Loucy (cell line): ENCODE data around the gene ILK.

Source experiments
- H2AFZ ChIP-seq: fragments of 200-600 bp; sonication (generic); 2 replicates; pipeline ENCODE4 v1.6.0; 2016; ENCODE audit warnings: antibody characterized with exemption, mild to moderate bottlenecking, low read length, moderate library complexity
- H3F3A ChIP-seq: fragments of 200-600 bp; 2 replicates; pipeline ENCODE4 v1.6.0; 2016; ENCODE audit warnings: antibody characterized with exemption, low read depth, mild to moderate bottlenecking
- H3K27me3 ChIP-seq: fragments of 200-600 bp; sonication (generic); 2 replicates; pipeline ENCODE4 v1.6.1; 2014; ENCODE audit warnings: low read length, mild to moderate bottlenecking; ENCODE audit not compliant: insufficient read depth, poor library complexity, severe bottlenecking
- H3K36me3 ChIP-seq: fragments of 200-600 bp; sonication (generic); 2 replicates; pipeline ENCODE4 v1.6.1; 2016; ENCODE audit warnings: low read length; ENCODE audit not compliant: insufficient read depth
- H3K4me1 ChIP-seq: fragments of 200-600 bp; sonication (generic); 2 replicates; pipeline ENCODE4 v1.5.1; 2014; ENCODE audit warnings: low read length, mild to moderate bottlenecking; ENCODE audit not compliant: insufficient read depth, poor library complexity, severe bottlenecking
- H3K4me2 ChIP-seq: fragments of 200-600 bp; sonication (generic); 2 replicates; pipeline ENCODE4 v1.6.0; 2014; ENCODE audit warnings: antibody characterized with exemption, low read length, low read depth, mild to moderate bottlenecking; ENCODE audit not compliant: poor library complexity, severe bottlenecking
- H3K4me3 ChIP-seq: fragments of 200-600 bp; sonication (generic); 2 replicates; pipeline ENCODE4 v1.5.1; 2014; ENCODE audit warnings: low read length, mild to moderate bottlenecking, mixed read lengths; ENCODE audit not compliant: poor library complexity, severe bottlenecking
- H3K79me2 ChIP-seq: fragments of 200-600 bp; sonication (generic); 2 replicates; pipeline ENCODE4 v1.6.1; 2014; ENCODE audit warnings: low read length; ENCODE audit not compliant: insufficient read depth
- H3K9ac ChIP-seq: fragments of 200-600 bp; sonication (generic); 2 replicates; pipeline ENCODE4 v1.6.0; 2014; ENCODE audit warnings: mild to moderate bottlenecking, low read depth, low read length, moderate library complexity; ENCODE audit not compliant: poor library complexity, severe bottlenecking
- H3K9me2 ChIP-seq: fragments of 200-600 bp; sonication (generic); replicated peaks from 2 replicates; pipeline ENCODE4 v1.6.1; 2016; ENCODE audit warnings: low read depth, low read length, mixed read lengths
- H3K9me3 ChIP-seq: fragments of 200-600 bp; sonication (generic); 2 replicates; pipeline ENCODE4 v1.6.1; 2014; ENCODE audit warnings: mild to moderate bottlenecking, antibody characterized with exemption, low read length, low read depth; ENCODE audit not compliant: insufficient read depth
- H4K20me1 ChIP-seq: fragments of 200-600 bp; sonication (generic); 2 replicates; pipeline ENCODE4 v1.6.0; 2014; ENCODE audit warnings: antibody characterized with exemption, low read length, mild to moderate bottlenecking; ENCODE audit not compliant: insufficient read depth, poor library complexity, severe bottlenecking
- EZH2phosphoT487 ChIP-seq: fragments of 200-600 bp; IDR thresholded peaks from 2 replicates; pipeline ENCODE4 v1.6.1; 2018; ENCODE audit warnings: antibody characterized with exemption, mild to moderate bottlenecking, moderate library complexity, borderline replicate concordance
- TF ChIP-seq, protein P1 (sequence below): fragments of 200-600 bp; sonication (generic); conservative IDR thresholded peaks from 2 replicates; pipeline ENCODE4 v1.5.1; 2014; ENCODE audit warnings: mild to moderate bottlenecking, antibody characterized with exemption, low read length

Gene ILK

DNA sequence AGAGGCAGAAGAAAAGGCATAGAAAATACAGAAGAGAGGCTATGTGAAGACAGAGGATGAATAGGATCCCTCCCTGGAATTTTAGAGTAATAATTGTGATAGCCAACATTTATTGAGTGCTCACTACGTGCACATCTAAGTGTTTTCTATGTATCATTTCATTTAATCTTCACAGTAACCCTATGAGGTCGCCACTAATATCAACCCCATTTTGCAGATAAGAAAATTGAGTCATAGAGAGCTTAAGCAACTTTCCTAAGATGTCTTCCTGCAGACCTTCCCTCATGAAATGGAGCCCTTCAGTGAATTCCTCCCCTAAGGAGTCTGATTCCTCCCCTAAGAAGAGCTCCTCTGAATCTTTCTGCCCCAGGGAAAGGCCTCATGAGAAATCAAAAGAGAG is 38.2 kb upstream of the ILK start:
- H3K4me3 ChIP-seq, result no peak overlapping the region
- no peaks in the 10 kb centered on the region for H3K27me3 ChIP-seq
- no peak overlapping the region for H3K9ac ChIP-seq
- H2AFZ ChIP-seq, result no peak overlapping the region
- no peaks in the 10 kb centered on the region for H3F3A ChIP-seq
- no peaks in the 10 kb centered on the region for H3K79me2 ChIP-seq
- H3K4me2 ChIP-seq, result no peak overlapping the region
- TF ChIP-seq, protein P1, sequence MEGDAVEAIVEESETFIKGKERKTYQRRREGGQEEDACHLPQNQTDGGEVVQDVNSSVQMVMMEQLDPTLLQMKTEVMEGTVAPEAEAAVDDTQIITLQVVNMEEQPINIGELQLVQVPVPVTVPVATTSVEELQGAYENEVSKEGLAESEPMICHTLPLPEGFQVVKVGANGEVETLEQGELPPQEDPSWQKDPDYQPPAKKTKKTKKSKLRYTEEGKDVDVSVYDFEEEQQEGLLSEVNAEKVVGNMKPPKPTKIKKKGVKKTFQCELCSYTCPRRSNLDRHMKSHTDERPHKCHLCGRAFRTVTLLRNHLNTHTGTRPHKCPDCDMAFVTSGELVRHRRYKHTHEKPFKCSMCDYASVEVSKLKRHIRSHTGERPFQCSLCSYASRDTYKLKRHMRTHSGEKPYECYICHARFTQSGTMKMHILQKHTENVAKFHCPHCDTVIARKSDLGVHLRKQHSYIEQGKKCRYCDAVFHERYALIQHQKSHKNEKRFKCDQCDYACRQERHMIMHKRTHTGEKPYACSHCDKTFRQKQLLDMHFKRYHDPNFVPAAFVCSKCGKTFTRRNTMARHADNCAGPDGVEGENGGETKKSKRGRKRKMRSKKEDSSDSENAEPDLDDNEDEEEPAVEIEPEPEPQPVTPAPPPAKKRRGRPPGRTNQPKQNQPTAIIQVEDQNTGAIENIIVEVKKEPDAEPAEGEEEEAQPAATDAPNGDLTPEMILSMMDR, result no peak
- no peak for TF ChIP-seq EZH2phosphoT487
- no peaks in the 10 kb centered on the region for H3K4me1 ChIP-seq
- no peaks in the 10 kb centered on the region for H3K9me3 ChIP-seq
- H3K36me3 ChIP-seq, result no peaks in the 10 kb centered on the region
- no peaks in the 10 kb centered on the region for H4K20me1 ChIP-seq
- H3K9me2 ChIP-seq, result no peaks in the 10 kb centered on the region

- Histone ChIP-seq H4K20me1 (no peaks in the 10 kb centered on the region), H2AFZ (no peak overlapping the region), H3K27me3 (no peaks in the 10 kb centered on the region), H3K36me3 (no peaks in the 10 kb centered on the region), H3K4me3 (no peak overlapping the region), H3K9me3 (no peaks in the 10 kb centered on the region), H3K79me2 (no peaks in the 10 kb centered on the region), H3K4me1 (no peaks in the 10 kb centered on the region), H3K9ac (no peak overlapping the region), H3K9me2 (no peaks in the 10 kb centered on the region), H3K4me2 (no peak overlapping the region), H3F3A (no peaks in the 10 kb centered on the region)
- TF ChIP-seq, protein P1, result no peak
- no peak for TF ChIP-seq EZH2phosphoT487
Measured at GRCh38 chr11:6565988-6566703, 37.4 kb upstream of the ILK start.

GRCh38 chr11:6566704-6567370 is 36.7 kb upstream of the ILK start:
- H3K9me3 ChIP-seq, result no peaks in the 10 kb centered on the region
- H4K20me1 ChIP-seq, result no peaks in the 10 kb centered on the region
- no peaks in the 10 kb centered on the region for H3K27me3 ChIP-seq
- H3F3A ChIP-seq, result no peaks in the 10 kb centered on the region
- H3K79me2 ChIP-seq, result no peaks in the 10 kb centered on the region
- no peak overlapping the region for H3K4me3 ChIP-seq
- TF ChIP-seq, protein P1, result no peak
- no peak for TF ChIP-seq EZH2phosphoT487
- no peaks in the 10 kb centered on the region for H3K36me3 ChIP-seq
- no peak overlapping the region for H3K4me2 ChIP-seq
- no peak overlapping the region for H2AFZ ChIP-seq
- no peaks in the 10 kb centered on the region for H3K9me2 ChIP-seq
- no peaks in the 10 kb centered on the region for H3K4me1 ChIP-seq
- H3K9ac ChIP-seq, result no peak overlapping the region
